Sigmoid colon (tissue), 7 donors: Measurements from ENCODE around the gene CST1. TPM values are rescaled to one million over a fixed set of nuclear protein-coding genes. Genes with fewer than 3 reads are reported as not detected.

Experiments used
- DNase-seq: peaks from one replicate; pipeline ENCODE4 v3.0.0-alpha.2; 2019
- H3K27ac ChIP-seq, 4 donors: fragments of 200-600 bp; sonication (generic); one replicate each; pipeline ENCODE4 v1.5.1; 2016 to 2019; ENCODE audit warnings: mild to moderate bottlenecking in 1 of 4
- H3K27me3 ChIP-seq, 3 donors: fragments of 200-600 bp; sonication (generic); one replicate each; pipeline ENCODE4 v1.5.1; 2019; ENCODE audit warnings: mild to moderate bottlenecking in 1 of 3
- H3K36me3 ChIP-seq, 4 donors: fragments of 200-600 bp; sonication (generic); one replicate each; pipeline ENCODE4 v1.5.1; 2016 to 2019
- H3K4me1 ChIP-seq, 4 donors: fragments of 200-600 bp; sonication (generic); one replicate each; pipeline ENCODE4 v1.5.1; 2017 to 2019
- H3K4me3 ChIP-seq, 4 donors: fragments of 200-600 bp; sonication (generic); one replicate each; pipeline ENCODE4 v1.5.1; 2017 to 2019; ENCODE audit warnings: mild to moderate bottlenecking in 2 of 4, moderate library complexity in 1 of 4
- H3K9me3 ChIP-seq, 4 donors: fragments of 200-600 bp in 3 of 4; sonication (generic) in 3 of 4; one replicate each; pipeline versions ENCODE4 v1.5.1 to v1.6.1; 2013 to 2019
- CTCF ChIP-seq, 4 experiments: fragments of 450-650 bp in 3 of 4; fragments of 200-600 bp in 1 of 4; IDR thresholded peaks; one replicate each; pipeline ENCODE4 v1.5.1; 2016 to 2019; ENCODE audit warnings: antibody characterized with exemption in 4 of 4, mild to moderate bottlenecking in 3 of 4, moderate library complexity in 2 of 4
- EP300 ChIP-seq, 4 donors: sonication (generic); formaldehyde crosslinking; IDR thresholded peaks; one replicate each; pipeline ENCODE4 v1.6.1; 2017; ENCODE audit warnings: antibody characterized with exemption in 4 of 4
- POLR2A ChIP-seq, 2 donors: fragments of 450-650 bp; IDR thresholded peaks; one replicate each; pipeline ENCODE4 v1.6.1; 2016; ENCODE audit warnings: antibody characterized with exemption in 2 of 2, mild to moderate bottlenecking in 2 of 2, moderate library complexity in 2 of 2
- POLR2AphosphoS5 ChIP-seq, 4 donors: sonication (generic); formaldehyde crosslinking; IDR thresholded peaks; one replicate each; pipeline ENCODE4 v1.6.1; 2017; ENCODE audit warnings: antibody characterized with exemption in 4 of 4
- WGBS, 2 donors: extraction: QIAGEN DNeasy Blood & Tissue Kit; methylation state at CpG; one replicate each; pipeline ENCODE4 v1.1.7; 2013; 5-methylcytosine and 5-hydroxymethylcytosine counted together
- intact Hi-C: fragments of 100-400 bp; cut with DNase I; formaldehyde crosslinking; loops from one replicate; pipeline ENCODE4 v1.15.1; 2023
- polyA plus RNA-seq, 3 donors: library from polyadenylated mRNA; stranded (reverse); fragments of 200-250 nt; gene quantifications; one replicate each; pipeline ENCODE4 v1.2.3, GENCODE V29; 2013
- small RNA-seq, 3 donors: library from RNA; depleted of rRNA; stranded (forward); fragments of <200 nt; gene quantifications; one replicate each; pipeline ENCODE3, GENCODE V24; 2016
- total RNA-seq, 4 donors: library from RNA; depleted of rRNA; stranded (reverse); fragments of >200 nt; gene quantifications; one replicate each; pipeline ENCODE4 v1.1.0, GENCODE V29; 2016
- donor health status: healthy with polysubstance abuse.
- donor health status: Bipolar disorder and iron deficiency.
- donor health status: healthy.

The CST1 gene
- total and polyA plus RNA-seq, 7 donors = 0.48 TPM; not detected in 6

DNA sequence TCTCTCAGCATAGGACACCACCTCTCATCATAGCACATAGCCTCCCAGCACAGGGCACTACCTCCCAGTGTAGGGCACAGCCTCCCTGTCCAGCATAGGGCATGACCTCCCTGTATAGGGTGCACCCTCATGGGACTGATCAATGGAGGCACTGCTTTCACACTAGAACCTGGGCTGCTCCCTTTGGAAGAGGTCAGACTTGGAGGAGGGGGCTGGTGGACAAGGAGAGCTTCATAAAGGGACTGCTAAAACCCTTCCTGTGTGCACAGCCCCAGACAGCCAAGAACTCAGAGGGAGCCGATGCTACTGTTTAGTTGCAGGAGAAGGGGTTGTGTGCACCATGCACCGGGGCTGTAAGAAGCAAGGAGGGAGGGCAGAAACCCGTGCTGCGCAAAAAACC lies 40.0 kb downstream of the CST1 start:
- DNase-seq = no peak
- TF ChIP-seq CTCF (IDR thresholded peaks at IDR 0.05) (no peak), EP300 (IDR thresholded peaks at IDR 0.05) (no peak), POLR2AphosphoS5 (IDR thresholded peaks at IDR 0.05) (no peak), POLR2A (IDR thresholded peaks at IDR 0.05) (no peak)
- Histone ChIP-seq H3K27me3 (no peaks in the 10 kb centered on the region), H3K4me3 (no peak overlapping the region), H3K27ac (no peak overlapping the region), H3K9me3 (no peaks in the 10 kb centered on the region), H3K36me3 (no peaks in the 10 kb centered on the region), H3K4me1 (no peaks in the 10 kb centered on the region)
- intact Hi-C loops = no loop called here
- 91 to 92% methylated on average over 4 of the region's 4 CpGs for WGBS, 2 donors

- intact Hi-C loops = no loop called here
- no peak for DNase-seq
- no peaks in the 10 kb centered on the region for H3K27me3 ChIP-seq
- no peak overlapping the region for H3K27ac ChIP-seq
- H3K4me1 ChIP-seq = no peaks in the 10 kb centered on the region
- no peaks in the 10 kb centered on the region for H3K9me3 ChIP-seq
- H3K4me3 ChIP-seq = no peak overlapping the region
- H3K36me3 ChIP-seq = no peaks in the 10 kb centered on the region
- TF ChIP-seq POLR2A (IDR thresholded peaks at IDR 0.05) (no peak), POLR2AphosphoS5 (IDR thresholded peaks at IDR 0.05) (no peak), CTCF (IDR thresholded peaks at IDR 0.05) (no peak), EP300 (IDR thresholded peaks at IDR 0.05) (no peak)
- 93 to 99% methylated on average over 1 of the region's 1 CpG for WGBS, 2 donors
These were observed 44.8 kb downstream of the CST1 start for GRCh38 chr20:23705895-23706294.

DNA sequence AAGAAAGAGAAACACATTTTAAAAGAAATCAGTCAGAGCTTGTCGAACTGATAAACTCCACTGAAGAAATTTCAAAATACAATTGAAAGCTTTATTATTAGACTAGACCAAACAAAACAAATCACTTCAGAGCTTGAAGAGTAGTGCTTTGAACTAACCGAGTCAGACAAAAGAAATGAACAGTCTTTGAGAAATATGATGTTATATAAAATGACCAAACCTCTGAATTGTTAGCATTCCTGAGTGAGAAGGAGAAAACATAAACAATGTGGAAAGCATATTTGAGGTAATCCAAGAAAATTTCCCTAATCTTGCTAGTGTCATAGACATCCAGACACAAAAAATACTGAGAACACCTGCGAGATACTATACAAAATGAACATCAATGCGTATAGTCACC lies 48.7 kb downstream of the CST1 start:
- intact Hi-C loops = no loop called here
- Histone ChIP-seq H3K27ac (no peak overlapping the region), H3K36me3 (no peaks in the 10 kb centered on the region), H3K9me3 (no peaks in the 10 kb centered on the region), H3K27me3 (peaks cover 0 to 6% (median 0%) of the 10 kb centered on the region in 3 donors), H3K4me1 (no peaks in the 10 kb centered on the region), H3K4me3 (no peak overlapping the region)
- DNase-seq = no peak
- TF ChIP-seq POLR2A (IDR thresholded peaks at IDR 0.05) = no peak
- 81 to 88% methylated on average over 4 of the region's 4 CpGs for WGBS, 2 donors

GRCh38 chr20:23700931-23701330 lies 49.8 kb downstream of the CST1 start:
- WGBS, 2 donors = 69 to 80% methylated on average over 3 of the region's 3 CpGs
- no peak for DNase-seq

DNA sequence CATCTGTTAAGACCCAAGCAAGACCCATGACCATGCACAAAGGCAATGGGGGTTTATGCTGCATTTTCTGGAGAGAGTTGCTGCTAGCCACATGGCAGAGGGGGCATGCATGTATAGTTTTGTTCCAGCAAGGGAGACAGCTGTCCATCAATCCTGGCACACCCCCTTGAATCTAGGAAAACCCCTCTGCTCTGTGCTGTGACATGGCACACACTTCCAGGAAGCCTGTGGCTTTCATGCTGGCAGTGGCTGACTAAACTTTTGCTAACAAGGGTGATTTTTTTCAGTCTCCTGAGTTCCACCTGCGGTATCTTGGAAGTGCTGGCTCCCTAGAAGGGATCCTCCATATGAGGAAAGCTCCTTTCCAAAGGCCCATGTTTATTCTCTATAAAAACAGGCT lies 52.8 kb downstream of the CST1 start:
- H3K4me3 ChIP-seq = no peak overlapping the region
- WGBS, 2 donors = 26 to 45% methylated on average over 1 of the region's 1 CpG
- intact Hi-C loops = no loop called here
- no peaks in the 10 kb centered on the region for H3K4me1 ChIP-seq
- no peaks in the 10 kb centered on the region for H3K9me3 ChIP-seq
- no peak overlapping the region for H3K27ac ChIP-seq
- H3K27me3 ChIP-seq = peaks cover 0 to 6% (median 0%) of the 10 kb centered on the region in 3 donors
- no peak for TF ChIP-seq CTCF (IDR thresholded peaks at IDR 0.05)
- no peak for TF ChIP-seq POLR2AphosphoS5 (IDR thresholded peaks at IDR 0.05)
- no peak for TF ChIP-seq POLR2A (IDR thresholded peaks at IDR 0.05)
- TF ChIP-seq EP300 (IDR thresholded peaks at IDR 0.05) = no peak
- DNase-seq = no peak
- H3K36me3 ChIP-seq = no peaks in the 10 kb centered on the region

More at GRCh38 chr20:23700931-23701330, 49.8 kb downstream of the CST1 start:
- Histone ChIP-seq H3K27me3 (peaks cover 0 to 6% (median 0%) of the 10 kb centered on the region in 3 donors), H3K36me3 (no peaks in the 10 kb centered on the region), H3K27ac (no peak overlapping the region), H3K9me3 (no peaks in the 10 kb centered on the region), H3K4me1 (no peaks in the 10 kb centered on the region), H3K4me3 (no peak overlapping the region)
- no peak for TF ChIP-seq CTCF (IDR thresholded peaks at IDR 0.05)
- no peak for TF ChIP-seq POLR2AphosphoS5 (IDR thresholded peaks at IDR 0.05)
- TF ChIP-seq EP300 (IDR thresholded peaks at IDR 0.05) = no peak
- TF ChIP-seq POLR2A (IDR thresholded peaks at IDR 0.05) = no peak
- intact Hi-C loops = no loop called here

Small RNA genes lying within 50 kb of the gene (small RNA-seq; reads per million reads assigned to genes)
- 0 reads per million in 3 donors for gene CST2P1

Other genes with a start within 250 kb of the CST1 start
- not detected for gene CST9L, start 182.5 kb downstream of the CST1 start, total RNA-seq
- gene CST9L, start 182.5 kb downstream of the CST1 start, polyA plus RNA-seq = not detected
- not detected for gene CST9, start 145.0 kb downstream of the CST1 start, total RNA-seq
- gene CST9, start 145.0 kb downstream of the CST1 start, polyA plus RNA-seq = not detected
- gene CST3, start 113.0 kb downstream of the CST1 start, total RNA-seq = 1,000 to 10,000 TPM in 3 of 4 donors, 100 to 1,000 TPM in 1; 693 to 1,250 (median 1,143) TPM
- gene CST3, start 113.0 kb downstream of the CST1 start, polyA plus RNA-seq = 100 to 1,000 TPM; 344 to 429 (median 409) TPM
- not detected for gene CST4, start 61.9 kb downstream of the CST1 start, total RNA-seq
- gene CST4, start 61.9 kb downstream of the CST1 start, polyA plus RNA-seq = not detected
- not detected for gene CST2, start 75.8 kb upstream of the CST1 start, total RNA-seq
- gene CST2, start 75.8 kb upstream of the CST1 start, polyA plus RNA-seq = under 1 TPM in 1 of 3 donors, not detected in 2; 0.28 TPM
- not detected for gene CST5, start 128.8 kb upstream of the CST1 start, total RNA-seq
- gene CST5, start 128.8 kb upstream of the CST1 start, polyA plus RNA-seq = not detected
- not detected for gene GGTLC1, start 237.8 kb upstream of the CST1 start, total RNA-seq
- not detected for gene GGTLC1, start 237.8 kb upstream of the CST1 start, polyA plus RNA-seq